K562 (cell line): ENCODE results near the gene PRDM16. TPM values are rescaled to one million over a fixed set of nuclear protein-coding genes. Genes with fewer than 3 reads are reported as not detected.

Source experiments
- ATAC-seq: fragments of 200-7000 bp; cut with Tn5 transposase; 3 replicates; pipeline ENCODE4 v1.9.1; 2020; ENCODE audit warnings: moderate library complexity
- BruUV-seq: library from RNA; stranded (reverse); fragments of 400-500 nt; replicated peaks from 2 replicates; lab custom pipeline; 2021; lab: Mats Ljungman, UMichigan
- CTCF ChIA-PET: fragments of 300-600 bp; formaldehyde crosslinking; extraction: SDS; loops from one replicate; lab custom pipeline; 2021; ENCODE audit warnings: low intra/inter-chr PET ratio; lab: Yijun Ruan, JAX
- POLR2A ChIA-PET: fragments of 300-600, 350-650 bp; sonication (Branson Sonifier 250); formaldehyde crosslinking; extraction: SDS; loops from one replicate; lab custom pipeline; 2021; ENCODE audit warnings: antibody characterized with exemption, inconsistent platforms; lab: Yijun Ruan, JAX
- DNase-seq, 4 experiments: peaks; one replicate each; pipeline versions ENCODE4 v3.0.0 to v3.0.0-alpha.2; 2011 to 2018; ENCODE audit warnings: low spot score in 3 of 4, mixed read lengths in 3 of 4; ENCODE audit errors: extremely low read depth in 1 of 4
- FAIRE-seq: peaks from 2 replicates; lab custom pipeline; 2011; peaks lifted over from hg19 to GRCh38; lab: Jason Lieb, UNC
- H2AFZ ChIP-seq: 2 replicates; pipeline ENCODE4 v1.6.0; 2011; ENCODE audit warnings: low read depth, low read length, control low read depth, inconsistent platforms
- H3K27ac ChIP-seq: fragments of 200-600 bp; 3 replicates; pipeline ENCODE4 v1.8.0; 2011; ENCODE audit warnings: low read depth, mild to moderate bottlenecking, control low read depth, inconsistent platforms, low read length, moderate library complexity, mixed read lengths; ENCODE audit errors: extremely low read depth
- H3K27me3 ChIP-seq, 2 experiments: fragments of 300-600 bp in 1 of 2; 2 replicates in 1 of 2; 3 replicates in 1 of 2; pipeline versions ENCODE4 v1.6.0 to v1.8.0; 2011; ENCODE audit warnings: inconsistent platforms in 2 of 2, low read length in 2 of 2, mild to moderate bottlenecking in 1 of 2, mixed read lengths in 1 of 2, moderate library complexity in 1 of 2; ENCODE audit not compliant: control insufficient read depth in 2 of 2, insufficient read depth in 2 of 2
- H3K36me3 ChIP-seq: fragments of 300-600 bp; 3 replicates; pipeline ENCODE4 v1.8.0; 2011; ENCODE audit warnings: mild to moderate bottlenecking, low read length, inconsistent platforms; ENCODE audit not compliant: control insufficient read depth, insufficient read depth
- H3K4me1 ChIP-seq, 2 experiments: fragments of 200-600 bp in 1 of 2; replicated peaks in 1 of 2; 2 replicates in 1 of 2; 3 replicates in 1 of 2; pipeline versions ENCODE4 v1.5.1 to v1.8.0; 2011; ENCODE audit warnings: inconsistent platforms in 2 of 2, low read length in 2 of 2, mild to moderate bottlenecking in 1 of 2, mixed read lengths in 1 of 2, moderate library complexity in 1 of 2; ENCODE audit not compliant: control insufficient read depth in 2 of 2, insufficient read depth in 2 of 2
- H3K4me2 ChIP-seq: 2 replicates; pipeline ENCODE4 v1.6.1; 2011; ENCODE audit warnings: low read length, control low read depth, inconsistent platforms, mixed read lengths; ENCODE audit not compliant: insufficient read depth
- H3K4me3 ChIP-seq: fragments of 200-600 bp; sonication (generic), shearing (Covaris generic); 2 replicates; pipeline ENCODE4 v1.5.1; 2016; ENCODE audit warnings: control low read depth, inconsistent platforms
- H3K79me2 ChIP-seq: fragments of 200-600 bp; 3 replicates; pipeline ENCODE4 v1.8.0; 2011; ENCODE audit warnings: low read length, inconsistent platforms; ENCODE audit not compliant: control insufficient read depth, insufficient read depth
- H3K9ac ChIP-seq, 2 experiments: 2 replicates each; pipeline versions ENCODE4 v1.6.0 to v1.6.1; 2011; ENCODE audit warnings: low read depth in 2 of 2, low read length in 2 of 2, control low read depth in 1 of 2, inconsistent platforms in 1 of 2, mild to moderate bottlenecking in 1 of 2, mixed read lengths in 1 of 2; ENCODE audit not compliant: insufficient read depth in 1 of 2
- H3K9me1 ChIP-seq: one replicate; pipeline ENCODE4 v1.6.0; 2011; ENCODE audit warnings: inconsistent platforms, mild to moderate bottlenecking, low read length, moderate library complexity; ENCODE audit not compliant: control insufficient read depth, insufficient read depth
- H3K9me3 ChIP-seq: replicated peaks from 2 replicates; pipeline ENCODE4 v1.5.1; 2011; ENCODE audit warnings: low read depth, low read length, inconsistent platforms; ENCODE audit not compliant: control insufficient read depth, insufficient read depth
- H4K20me1 ChIP-seq: replicated peaks from 2 replicates; pipeline ENCODE4 v1.6.1; 2011; ENCODE audit warnings: low read length, inconsistent platforms, mixed read lengths; ENCODE audit not compliant: control insufficient read depth, insufficient read depth
- CBX3 ChIP-seq, 2 experiments: IDR thresholded peaks; 1 replicate in 1 of 2; 2 replicates in 1 of 2; pipeline ENCODE4 v1.6.1; 2012; ENCODE audit warnings: inconsistent platforms in 2 of 2, low read length in 2 of 2, borderline replicate concordance in 1 of 2, control low read depth in 1 of 2
- CEBPB ChIP-seq: fragments of 450-650 bp; IDR thresholded peaks from 2 replicates; pipeline ENCODE4 v1.6.1; 2016; ENCODE audit warnings: missing genetic modification characterization, missing compliant biosample characterization
- CTCF ChIP-seq, 3 experiments: IDR thresholded peaks in 2 of 3; conservative IDR thresholded peaks in 1 of 3; 2 replicates each; pipeline ENCODE4 v1.5.1; 2011 to 2012; ENCODE audit warnings: low read length in 3 of 3, mild to moderate bottlenecking in 3 of 3, control low read depth in 2 of 3, improper control_type of control experiment in 1 of 3, inconsistent platforms in 1 of 3, low read depth in 1 of 3, mixed read lengths in 1 of 3, moderate library complexity in 1 of 3; ENCODE audit not compliant: insufficient read depth in 2 of 3
- GABPB1 ChIP-seq: sonication (generic); formaldehyde crosslinking; IDR thresholded peaks from 2 replicates; pipeline ENCODE4 v1.8.0; 2022; ENCODE audit warnings: mild to moderate bottlenecking, missing genetic modification reagents
- PYGO2 ChIP-seq: fragments of 450-650 bp; IDR thresholded peaks from 2 replicates; pipeline ENCODE4 v1.6.1; 2016; ENCODE audit warnings: mild to moderate bottlenecking, missing genetic modification characterization, moderate library complexity, missing compliant biosample characterization
- SAP30 ChIP-seq: fragments of 200-600 bp; sonication (generic); IDR thresholded peaks from 2 replicates; pipeline ENCODE4 v1.6.1; 2012; ENCODE audit warnings: borderline replicate concordance, low read depth, mild to moderate bottlenecking, moderate library complexity, low read length, control low read depth, inconsistent platforms; ENCODE audit not compliant: insufficient read depth, poor library complexity, severe bottlenecking
- TFE3 ChIP-seq: fragments of 450-650 bp; formaldehyde crosslinking; IDR thresholded peaks from 2 replicates; pipeline ENCODE4 v1.4.0; 2020; ENCODE audit warnings: mild to moderate bottlenecking, mixed read lengths
- WHSC1 ChIP-seq: IDR thresholded peaks from one replicate; pipeline ENCODE4 v1.6.1; 2012; ENCODE audit warnings: low read length, control low read depth, inconsistent platforms
- ZNF764 ChIP-seq: fragments of 250-450 bp; sonication (Bioruptor Pico); IDR thresholded peaks from 2 replicates; pipeline ENCODE4 v1.4.0; 2020; ENCODE audit warnings: low read depth, mild to moderate bottlenecking, moderate library complexity
- WGBS: fragments of 100-300 bp; shearing (Covaris generic); methylation state at CpG from one replicate; pipeline ENCODE4 v1.1.6; 2016; ENCODE audit warnings: low coverage, mixed read lengths; ENCODE audit not compliant: insufficient coverage; ENCODE audit errors: missing lambda C conversion rate; 5-methylcytosine and 5-hydroxymethylcytosine counted together
- in situ Hi-C: fragments of 300-500 bp; cut with MboI; formaldehyde crosslinking; loops from 4 replicates; pipeline ENCODE4 v1.15.0; 2018; ENCODE audit warnings: inconsistent platforms, mixed read lengths
- intact Hi-C: fragments of 100-400 bp; cut with micrococcal nuclease; formaldehyde crosslinking; loops from 2 replicates; pipeline ENCODE4 v1.14.2; 2022
- polyA plus RNA-seq, 8 experiments: library from polyadenylated mRNA; depleted of rRNA in 4 of 8; stranded (reverse) in 5 of 8; unstranded in 3 of 8; fragments of >200 nt; fragmentation: Nextera tagmentation in 2 of 8; fragmentation: Illumina TruSeq in 1 of 8; extraction: Ambion mirVana in 2 of 8; extraction: Trizol in 1 of 8; gene quantifications; 2 replicates each; pipeline versions ENCODE4 v1.2.1 to v1.2.3, GENCODE V29; 2011 to 2014; ENCODE audit warnings: inconsistent platforms in 1 of 8, missing spikeins in 1 of 8
- total RNA-seq, 7 experiments: library from RNA; depleted of rRNA in 6 of 7; stranded (reverse); fragments of >200 nt in 6 of 7; fragmentation: Illumina TruSeq in 2 of 7; extraction: Trizol in 2 of 7; gene quantifications; 2 replicates each; pipeline versions ENCODE4 v1.2.1 to v1.2.3, GENCODE V29; 2011 to 2021; ENCODE audit warnings: low replicate concordance in 1 of 7

PRDM16 gene
- total and polyA plus RNA-seq, 9 of the 15 experiments (the other 6 are each of a cell fraction or from before 2014, with no cell fraction given) = 0.10 to 0.27 TPM; not detected in 7

- TF ChIP-seq SAP30 (no peak), GABPB1 (no peak)
Observed at GRCh38 chr1:3415260-3416090, 346.5 kb downstream of the PRDM16 start (continued).

- Histone ChIP-seq H3K9me1 (no peaks in the 10 kb centered on the region), H3K9ac (no peak overlapping the region), H3K27me3 (peaks cover 5 to 36% of the 10 kb centered on the region in 2 experiments; a peak in 4 of 5 replicates), H2AFZ (no peak overlapping the region), H3K79me2 (no peaks in the 10 kb centered on the region), H4K20me1 (no peaks in the 10 kb centered on the region; the same call in 1 of the 2 replicates), H3K36me3 (no peaks in the 10 kb centered on the region), H3K4me2 (no peak overlapping the region), H3K9me3 (peaks cover 4% of the 10 kb centered on the region; the same call in 1 of the 2 replicates), H3K4me3 (no peak overlapping the region), H3K4me1 (peaks cover 0 to 5% of the 10 kb centered on the region in 2 experiments; a peak in 1 of 5 replicates), H3K27ac (no peak overlapping the region)
- WGBS = 4% methylated on average over 6 of the region's 6 CpGs
- ATAC-seq (no peak), FAIRE-seq (peak; percentile 11), DNase-seq (peak in 2 of 4 experiments; percentile 52 to 56)
- BruUV-seq = no TSS peak
- TF ChIP-seq CTCF (IDR thresholded peaks at IDR 0.05 in 2 of 3, conservative IDR thresholded peaks at IDR 0.05 in 1 of 3; ENCODE audit: insufficient read depth in 2 of 3, low read depth in 1 of 3, low read length in 3 of 3) (peak; percentile 48 to 67 (median 50); a peak in 5 of 6 replicates), TFE3 (CRISPR knock-in tag) (peak; percentile 75), PYGO2 (tag) (no peak), CBX3 (IDR thresholded peaks at IDR 0.05; ENCODE audit: borderline replicate concordance in 1 of 2, low read length in 2 of 2) (0 out of 3 replicates have a peak, but pooled peaks of 1 of the 2 experiments have one; percentile 59), ZNF764 (CRISPR knock-in tag) (no peak), CEBPB (no peak), WHSC1 (no peak)
- ChIA-PET CTCF (no interaction called here), POLR2A (no interaction called here)
- in situ Hi-C loops = no loop called here
- intact Hi-C loops = no loop called here
Observed at GRCh38 chr1:3417082-3417739, 348.2 kb downstream of the PRDM16 start.
